HEK293 (cell line): ENCODE data around the gene DHRS3.

ENCODE experiments used
- CTCF ChIA-PET: fragments of 350-600 bp; formaldehyde crosslinking; extraction: SDS; loops from one replicate; lab custom pipeline; 2021; ENCODE audit warnings: antibody characterized with exemption; lab: Yijun Ruan, JAX
- POLR2A ChIA-PET: fragments of 300-600 bp; formaldehyde crosslinking; extraction: SDS; loops from one replicate; lab custom pipeline; 2020; ENCODE audit warnings: antibody characterized with exemption, inconsistent platforms; lab: Yijun Ruan, JAX
- H3K27ac ChIP-seq: fragments of 200-500 bp; sonication (Bioruptor generic); 2 replicates; pipeline ENCODE4 v1.5.1; 2014; ENCODE audit warnings: low read depth, low read length, control low read depth, inconsistent platforms; ENCODE audit errors: extremely low read depth
- H3K36me3 ChIP-seq, 2 experiments: fragments of 200-500 bp in 1 of 2; sonication (Bioruptor generic) in 1 of 2; 1 replicate in 1 of 2; 2 replicates in 1 of 2; pipeline ENCODE4 v1.5.1; 2014 to 2017; ENCODE audit warnings: inconsistent platforms in 2 of 2, low read length in 2 of 2; ENCODE audit not compliant: control insufficient read depth in 2 of 2, insufficient read depth in 1 of 2
- H3K4me1 ChIP-seq: fragments of 200-500 bp; sonication (Bioruptor generic); 2 replicates; pipeline ENCODE4 v1.5.1; 2014; ENCODE audit warnings: mild to moderate bottlenecking, low read length, inconsistent platforms; ENCODE audit not compliant: control insufficient read depth, insufficient read depth
- H3K4me3 ChIP-seq: 2 replicates; pipeline ENCODE4 v1.5.1; 2011; ENCODE audit warnings: low read depth, mild to moderate bottlenecking, control low read depth, low read length, moderate library complexity
- H3K9me3 ChIP-seq: fragments of 200-500 bp; sonication (Bioruptor generic); 2 replicates; pipeline ENCODE4 v1.5.1; 2014; ENCODE audit warnings: low read depth, low read length, inconsistent platforms; ENCODE audit not compliant: control insufficient read depth, insufficient read depth
- BCL11A ChIP-seq: fragments of 450-650 bp; formaldehyde crosslinking; IDR thresholded peaks from 2 replicates; pipeline ENCODE4 v1.5.1; 2016; ENCODE audit warnings: low read depth, missing biosample characterization, missing genetic modification characterization
- PATZ1 ChIP-seq: fragments of 450-650 bp; formaldehyde crosslinking; IDR thresholded peaks from 2 replicates; pipeline ENCODE4 v1.5.1; 2016; ENCODE audit warnings: missing biosample characterization, missing genetic modification characterization
- YY2 ChIP-seq: fragments of 450-650 bp; formaldehyde crosslinking; IDR thresholded peaks from 2 replicates; pipeline ENCODE4 v1.5.1; 2016; ENCODE audit warnings: missing biosample characterization, missing genetic modification characterization
- ZBTB10 ChIP-seq: fragments of 450-650 bp; formaldehyde crosslinking; IDR thresholded peaks from 2 replicates; pipeline ENCODE4 v1.5.1; 2016; ENCODE audit warnings: missing biosample characterization, missing genetic modification characterization
- ZBTB11 ChIP-seq: fragments of 450-650 bp; formaldehyde crosslinking; conservative IDR thresholded peaks from 2 replicates; pipeline ENCODE4 v1.5.1; 2016; ENCODE audit warnings: low read depth, missing biosample characterization, missing genetic modification characterization
- ZBTB20 ChIP-seq: fragments of 450-650 bp; formaldehyde crosslinking; IDR thresholded peaks from 2 replicates; pipeline ENCODE4 v1.5.1; 2016; ENCODE audit warnings: missing biosample characterization, missing genetic modification characterization
- ZBTB21 ChIP-seq: fragments of 450-650 bp; formaldehyde crosslinking; IDR thresholded peaks from 2 replicates; pipeline ENCODE4 v1.5.1; 2017; ENCODE audit warnings: missing biosample characterization, missing genetic modification characterization
- ZBTB48 ChIP-seq: fragments of 450-650 bp; formaldehyde crosslinking; IDR thresholded peaks from 2 replicates; pipeline ENCODE4 v1.5.1; 2016; ENCODE audit warnings: missing biosample characterization, missing genetic modification characterization
- ZIC2 ChIP-seq: fragments of 450-650 bp; formaldehyde crosslinking; IDR thresholded peaks from 2 replicates; pipeline ENCODE4 v1.5.1; 2016; ENCODE audit warnings: missing biosample characterization, missing genetic modification characterization
- ZNF18 ChIP-seq: fragments of 450-650 bp; formaldehyde crosslinking; IDR thresholded peaks from 2 replicates; pipeline ENCODE4 v1.5.1; 2016; ENCODE audit warnings: missing biosample characterization, missing genetic modification characterization
- ZNF19 ChIP-seq: fragments of 450-650 bp; formaldehyde crosslinking; IDR thresholded peaks from 2 replicates; pipeline ENCODE4; 2016; ENCODE audit warnings: missing biosample characterization, missing genetic modification characterization, low read depth
- ZNF248 ChIP-seq: fragments of 450-650 bp; formaldehyde crosslinking; IDR thresholded peaks from 2 replicates; pipeline ENCODE4 v1.5.1; 2017; ENCODE audit warnings: missing biosample characterization, missing genetic modification characterization
- ZNF274 ChIP-seq, 2 experiments: fragments of 200-500 bp in 1 of 2; fragments of 450-650 bp in 1 of 2; sonication (Bioruptor generic) in 1 of 2; formaldehyde crosslinking in 1 of 2; IDR thresholded peaks; 2 replicates each; pipeline versions ENCODE4 v1.5.1 to v1.6.1; 2014 to 2016; ENCODE audit warnings: borderline replicate concordance in 1 of 2, inconsistent platforms in 1 of 2, low read length in 1 of 2, missing biosample characterization in 1 of 2, missing genetic modification characterization in 1 of 2
- ZNF324 ChIP-seq: fragments of 450-650 bp; formaldehyde crosslinking; IDR thresholded peaks from 2 replicates; pipeline ENCODE4 v1.5.1; 2016; ENCODE audit warnings: missing biosample characterization, missing genetic modification characterization
- ZNF335 ChIP-seq: fragments of 450-650 bp; formaldehyde crosslinking; conservative IDR thresholded peaks from 2 replicates; pipeline ENCODE4 v1.5.1; 2016; ENCODE audit warnings: missing biosample characterization, missing genetic modification characterization
- ZNF473 ChIP-seq: fragments of 450-650 bp; formaldehyde crosslinking; IDR thresholded peaks from 2 replicates; pipeline ENCODE4 v1.5.1; 2017; ENCODE audit warnings: missing biosample characterization, missing genetic modification characterization
- ZNF610 ChIP-seq: fragments of 450-650 bp; formaldehyde crosslinking; IDR thresholded peaks from 2 replicates; pipeline ENCODE4 v1.5.1; 2016; ENCODE audit warnings: missing biosample characterization, missing genetic modification characterization, borderline replicate concordance
- ZNF623 ChIP-seq: fragments of 450-650 bp; formaldehyde crosslinking; IDR thresholded peaks from 2 replicates; pipeline ENCODE4 v1.5.1; 2016; ENCODE audit warnings: missing biosample characterization, missing genetic modification characterization
- ZNF785 ChIP-seq: fragments of 450-650 bp; formaldehyde crosslinking; IDR thresholded peaks from 2 replicates; pipeline ENCODE4 v1.5.1; 2016; ENCODE audit warnings: missing biosample characterization, missing genetic modification characterization
- ZNF792 ChIP-seq: fragments of 450-650 bp; formaldehyde crosslinking; IDR thresholded peaks from 2 replicates; pipeline ENCODE4 v1.5.1; 2016; ENCODE audit warnings: missing biosample characterization, missing genetic modification characterization

The DHRS3 gene

GRCh38 chr1:12615865-12616708 is 1.9 kb downstream of the DHRS3 start (continued):
- no peak for TF ChIP-seq ZNF274 (IDR thresholded peaks at IDR 0.05; ENCODE audit: low read length)
- TF ChIP-seq ZNF274 (tag by site-specific recombination; IDR thresholded peaks at IDR 0.05; ENCODE audit: borderline replicate concordance) = no peak

GRCh38 chr1:12615159-12615864 is 2.7 kb downstream of the DHRS3 start:
- TF ChIP-seq ZNF473 (no peak), ZNF610 (no peak), ZBTB21 (tag by site-specific recombination) (no peak), BCL11A (tag by site-specific recombination) (no peak), ZBTB48 (no peak), ZNF792 (tag by site-specific recombination) (no peak), PATZ1 (tag by site-specific recombination) (no peak), ZNF19 (tag by site-specific recombination) (no peak), ZNF335 (tag by site-specific recombination) (no peak), ZIC2 (tag by site-specific recombination) (no peak), ZBTB10 (no peak), ZBTB20 (tag by site-specific recombination) (no peak)
- POLR2A ChIA-PET = interaction anchor here (1.4 to 5.7 kb wide), 6 partner anchors 11 to 137 kb away, joined by 3 to 101 read pairs (median 29); no protein-coding TSS in a partner anchor
- H3K4me3 ChIP-seq = peak overlapping the region; percentile 74
- peaks cover 9% of the 10 kb centered on the region for H3K4me1 ChIP-seq
- peaks cover 0 to 20% of the 10 kb centered on the region in 2 experiments; a peak in 1 of 3 replicates for H3K36me3 ChIP-seq
- H3K9me3 ChIP-seq = no peaks in the 10 kb centered on the region
- CTCF ChIA-PET = interaction anchor here (0.6 to 1.7 kb wide), 4 partner anchors 9 to 301 kb away, joined by 3 to 7 read pairs (median 4); no protein-coding TSS in a partner anchor
- H3K27ac ChIP-seq = peak overlapping the region; percentile 99; the same call in 1 of the 2 replicates

GRCh38 chr1:12614402-12615158 is 3.4 kb downstream of the DHRS3 start:
- ChIA-PET POLR2A (interaction anchor here (0.6 to 5.7 kb wide), 6 partner anchors 10 to 136 kb away, joined by 3 to 101 read pairs (median 29); no protein-coding TSS in a partner anchor), CTCF (interaction anchor here (0.6 to 1.7 kb wide), 4 partner anchors 8 to 300 kb away, joined by 3 to 7 read pairs (median 4); no protein-coding TSS in a partner anchor)
- Histone ChIP-seq H3K27ac (no peak overlapping the region), H3K4me3 (no peak overlapping the region), H3K4me1 (peaks cover 9% of the 10 kb centered on the region), H3K36me3 (peaks cover 0 to 20% of the 10 kb centered on the region in 2 experiments; a peak in 1 of 3 replicates), H3K9me3 (no peaks in the 10 kb centered on the region)
- TF ChIP-seq ZNF623 (no peak), YY2 (tag by site-specific recombination) (no peak), ZNF18 (tag by site-specific recombination) (peak; percentile 28; the same call in 1 of the 2 replicates), ZNF248 (no peak), ZBTB11 (no peak), ZNF324 (tag by site-specific recombination) (no peak), ZNF785 (tag by site-specific recombination) (no peak)
